ENCODE measurements around the gene NUDT17. TPM values are rescaled to one million over a fixed set of nuclear protein-coding genes. Genes with fewer than 3 reads are reported as not detected.

Gene NUDT17
- total and polyA plus RNA-seq, 2 experiments from 2014 or later, result 15.7 to 23.1 TPM

DNA sequence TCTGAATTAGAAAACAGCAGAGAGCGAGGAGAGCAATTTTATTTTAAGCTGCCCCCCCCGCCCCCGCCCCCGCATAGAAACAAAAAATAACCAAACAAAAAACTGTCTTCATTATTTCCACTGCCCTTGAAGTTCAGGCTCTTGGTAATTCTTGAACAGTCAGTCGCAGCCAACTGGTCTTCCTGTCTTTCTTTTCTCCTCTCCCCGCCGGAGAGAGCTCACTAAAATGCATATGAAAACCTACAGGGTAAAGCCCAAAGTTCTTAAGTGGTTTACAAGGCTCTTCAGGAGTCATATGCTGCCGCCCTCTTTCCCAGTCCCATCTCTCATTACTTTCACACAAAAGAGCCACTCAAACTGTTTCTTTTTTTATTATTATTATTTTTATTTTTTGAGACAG, 41.4 kb downstream of the NUDT17 start:
- H3K27me3 ChIP-seq, result peaks cover 26% of the 10 kb centered on the region
- DNase-seq (ENCODE audit: low read depth in 1 of 2, low spot score in 1 of 2), result no peak
- peaks cover 4% of the 10 kb centered on the region for H3K4me1 ChIP-seq (ENCODE audit: low read depth)
- H3K9me3 ChIP-seq (ENCODE audit: low read depth), result no peaks in the 10 kb centered on the region
- no peak overlapping the region for H3K4me3 ChIP-seq
- TF ChIP-seq, protein P1, sequence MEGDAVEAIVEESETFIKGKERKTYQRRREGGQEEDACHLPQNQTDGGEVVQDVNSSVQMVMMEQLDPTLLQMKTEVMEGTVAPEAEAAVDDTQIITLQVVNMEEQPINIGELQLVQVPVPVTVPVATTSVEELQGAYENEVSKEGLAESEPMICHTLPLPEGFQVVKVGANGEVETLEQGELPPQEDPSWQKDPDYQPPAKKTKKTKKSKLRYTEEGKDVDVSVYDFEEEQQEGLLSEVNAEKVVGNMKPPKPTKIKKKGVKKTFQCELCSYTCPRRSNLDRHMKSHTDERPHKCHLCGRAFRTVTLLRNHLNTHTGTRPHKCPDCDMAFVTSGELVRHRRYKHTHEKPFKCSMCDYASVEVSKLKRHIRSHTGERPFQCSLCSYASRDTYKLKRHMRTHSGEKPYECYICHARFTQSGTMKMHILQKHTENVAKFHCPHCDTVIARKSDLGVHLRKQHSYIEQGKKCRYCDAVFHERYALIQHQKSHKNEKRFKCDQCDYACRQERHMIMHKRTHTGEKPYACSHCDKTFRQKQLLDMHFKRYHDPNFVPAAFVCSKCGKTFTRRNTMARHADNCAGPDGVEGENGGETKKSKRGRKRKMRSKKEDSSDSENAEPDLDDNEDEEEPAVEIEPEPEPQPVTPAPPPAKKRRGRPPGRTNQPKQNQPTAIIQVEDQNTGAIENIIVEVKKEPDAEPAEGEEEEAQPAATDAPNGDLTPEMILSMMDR (IDR thresholded peaks at IDR 0.05; ENCODE audit: low read depth, low read length), result no peak
- H3K36me3 ChIP-seq, result no peaks in the 10 kb centered on the region
- H3K27ac ChIP-seq, result no peak overlapping the region

DNA sequence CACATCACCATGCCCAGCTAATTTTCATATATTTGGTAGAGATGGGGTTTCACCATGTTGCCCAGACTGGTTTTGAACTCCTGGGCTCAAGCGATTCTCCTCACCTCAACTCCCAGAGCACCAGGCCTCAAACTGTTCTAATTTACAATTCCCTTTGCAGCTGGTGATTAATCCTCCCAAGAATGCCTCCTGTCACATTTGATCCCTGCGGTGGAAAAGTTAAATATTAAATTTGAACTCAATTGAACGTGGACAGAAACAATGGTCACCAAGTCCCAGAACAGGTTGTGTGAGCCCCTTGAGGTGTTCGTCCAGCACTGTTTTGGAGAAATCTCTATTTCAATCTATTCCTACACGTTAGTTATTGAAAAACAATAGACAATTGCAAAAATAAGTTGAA, 42.2 kb downstream of the NUDT17 start:
- H3K4me3 ChIP-seq, result no peak overlapping the region
- peaks cover 10% of the 10 kb centered on the region for H3K4me1 ChIP-seq (ENCODE audit: low read depth)
- no peak overlapping the region for H3K27ac ChIP-seq
- H3K9me3 ChIP-seq (ENCODE audit: low read depth), result no peaks in the 10 kb centered on the region
- H3K27me3 ChIP-seq, result peaks cover 26% of the 10 kb centered on the region
- DNase-seq (ENCODE audit: low read depth in 1 of 2, low spot score in 1 of 2), result no peak
- TF ChIP-seq, protein P1 (IDR thresholded peaks at IDR 0.05; ENCODE audit: low read depth, low read length), result no peak
- no peaks in the 10 kb centered on the region for H3K36me3 ChIP-seq

DNA sequence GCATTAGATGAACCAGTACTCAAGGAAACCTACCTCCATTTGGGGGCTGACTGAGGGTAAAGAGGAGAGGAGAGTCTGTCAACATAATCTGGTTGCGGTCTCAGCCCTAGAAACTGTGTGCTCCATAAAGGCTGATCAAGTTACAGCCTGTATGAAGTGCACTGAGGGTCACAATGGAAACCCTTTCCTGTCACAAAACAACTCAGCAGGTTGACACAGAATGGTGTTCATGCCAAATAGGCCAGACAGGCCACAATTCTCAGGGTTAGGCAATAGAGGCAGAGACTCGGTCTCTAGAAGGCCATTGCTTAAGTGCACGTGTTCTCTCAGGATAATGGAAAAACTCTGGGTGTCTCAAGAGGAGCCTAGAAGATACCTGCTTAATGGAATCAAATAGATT, 44.3 kb downstream of the NUDT17 start:
- no peaks in the 10 kb centered on the region for H3K36me3 ChIP-seq
- no peaks in the 10 kb centered on the region for H3K9me3 ChIP-seq (ENCODE audit: low read depth)
- H3K4me3 ChIP-seq, result no peak overlapping the region
- H3K4me1 ChIP-seq (ENCODE audit: low read depth), result peaks cover 18% of the 10 kb centered on the region
- H3K27me3 ChIP-seq, result peaks cover 7% of the 10 kb centered on the region
- TF ChIP-seq, protein P1 (IDR thresholded peaks at IDR 0.05; ENCODE audit: low read depth, low read length), result no peak
- H3K27ac ChIP-seq, result no peak overlapping the region
- peak in 1 of 2 donors; percentile 41 for DNase-seq (ENCODE audit: low read depth in 1 of 2, low spot score in 1 of 2)

DNA sequence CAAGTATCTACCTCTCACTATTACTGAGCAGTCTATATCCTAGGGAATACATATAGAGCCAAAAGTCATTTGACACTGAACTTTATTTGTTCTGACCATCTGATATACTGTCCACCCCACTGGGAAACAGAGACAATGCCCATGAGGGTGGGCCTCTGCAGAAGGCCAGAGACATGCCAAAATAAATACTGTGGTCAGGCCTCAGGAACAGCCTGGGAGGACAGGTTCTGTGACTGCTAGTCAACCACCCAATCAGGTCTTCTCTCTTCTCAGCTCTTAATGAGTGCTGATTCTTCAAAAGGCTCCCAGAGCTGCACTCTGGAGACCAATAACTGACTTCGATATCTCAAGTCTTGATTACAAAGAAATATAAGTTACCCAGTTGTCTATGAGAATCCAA, 45.7 kb downstream of the NUDT17 start:
- peaks cover 18% of the 10 kb centered on the region for H3K4me1 ChIP-seq (ENCODE audit: low read depth)
- H3K4me3 ChIP-seq, result no peak overlapping the region
- no peak overlapping the region for H3K27ac ChIP-seq
- peak in 1 of 2 donors; percentile 68 for DNase-seq (ENCODE audit: low read depth in 1 of 2, low spot score in 1 of 2)
- H3K9me3 ChIP-seq (ENCODE audit: low read depth), result no peaks in the 10 kb centered on the region
- H3K36me3 ChIP-seq, result no peaks in the 10 kb centered on the region
- H3K27me3 ChIP-seq, result no peaks in the 10 kb centered on the region
- TF ChIP-seq, protein P1 (IDR thresholded peaks at IDR 0.05; ENCODE audit: low read depth, low read length), result no peak

DNA sequence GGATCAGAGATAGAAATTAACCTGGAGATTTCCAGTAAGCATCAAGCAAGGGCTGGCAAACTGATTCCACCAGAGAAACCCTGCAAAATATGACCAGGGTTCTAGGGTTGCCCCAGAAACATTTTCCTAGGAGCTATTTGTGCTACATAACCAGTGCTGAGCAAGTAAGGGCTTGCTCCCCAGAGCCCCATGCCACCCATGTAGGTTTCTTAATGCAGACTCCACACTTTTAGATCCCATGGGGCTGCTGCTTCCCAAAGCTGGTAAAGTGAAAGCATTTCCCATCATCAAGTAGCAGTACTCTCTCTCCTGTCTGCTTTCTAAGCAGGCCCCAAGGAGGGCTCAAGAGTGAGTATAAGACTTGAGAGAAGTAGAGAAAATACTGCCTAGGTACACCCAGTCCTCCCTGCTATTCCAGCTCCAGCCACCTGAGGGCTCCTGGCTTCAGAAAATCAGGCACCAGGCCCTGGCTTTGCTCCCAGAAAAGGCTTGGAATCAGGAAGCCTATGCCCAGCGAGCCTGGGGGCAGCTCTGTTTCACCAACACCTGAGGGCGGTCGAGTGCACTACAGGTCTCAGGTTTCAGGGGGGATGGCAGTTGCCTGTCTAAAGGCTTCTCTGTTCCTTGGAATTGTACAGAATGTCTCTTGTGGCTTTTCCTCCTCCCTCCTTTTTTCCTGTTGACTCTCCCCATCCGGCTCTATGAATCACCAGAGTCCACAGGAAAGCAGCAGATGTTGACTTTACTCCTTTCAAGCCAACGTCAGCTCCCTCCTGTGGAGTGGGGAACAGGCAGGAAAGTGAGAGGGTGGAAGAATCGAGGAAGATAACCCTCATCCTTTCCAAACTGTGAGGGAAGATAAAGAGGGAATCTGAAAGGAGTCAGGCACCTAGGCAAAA, 46.4 kb downstream of the NUDT17 start:
- Histone ChIP-seq H3K9me3 (ENCODE audit: low read depth) (no peaks in the 10 kb centered on the region), H3K27me3 (no peaks in the 10 kb centered on the region), H3K4me3 (peak overlapping the region; percentile 0), H3K27ac (peak overlapping the region; percentile 83), H3K36me3 (no peaks in the 10 kb centered on the region), H3K4me1 (ENCODE audit: low read depth) (peaks cover 18% of the 10 kb centered on the region)
- TF ChIP-seq, protein P1 (IDR thresholded peaks at IDR 0.05; ENCODE audit: low read depth, low read length), result peak; percentile 98
- peak; percentile 98 to 100 for DNase-seq (ENCODE audit: low read depth in 1 of 2, low spot score in 1 of 2)
